HepG2 (cell line): ENCODE measurements around the gene ABCD1.

Source experiments
- CTCF ChIP-seq: sonication (generic); formaldehyde crosslinking; IDR thresholded peaks from 2 replicates; pipeline ENCODE4 v1.5.0; 2020; ENCODE audit warnings: mild to moderate bottlenecking, missing genetic modification reagents, moderate library complexity
- ESRRA ChIP-seq: sonication (generic); formaldehyde crosslinking; IDR thresholded peaks from 2 replicates; pipeline ENCODE4 v1.5.1; 2020; ENCODE audit warnings: mild to moderate bottlenecking, low read depth, missing genetic modification reagents
- GTF2F1 ChIP-seq: fragments of 150-350 bp; IDR thresholded peaks from 2 replicates; pipeline ENCODE4 v1.6.1; 2014; ENCODE audit warnings: low read length
- MXI1 ChIP-seq: IDR thresholded peaks from 3 replicates; pipeline ENCODE4 v1.6.1; 2012; ENCODE audit warnings: low read depth, low read length, inconsistent platforms, borderline replicate concordance
- NCOA5 ChIP-seq: sonication (generic); formaldehyde crosslinking; IDR thresholded peaks from 2 replicates; pipeline ENCODE4 v1.4.0; 2020; ENCODE audit warnings: missing genetic modification reagents
- POLR2AphosphoS5 ChIP-seq: IDR thresholded peaks from 2 replicates; pipeline ENCODE4 v1.6.1; 2012; ENCODE audit warnings: low read depth, low read length
- RAD21 ChIP-seq: fragments of 450-650 bp; formaldehyde crosslinking; IDR thresholded peaks from 2 replicates; pipeline ENCODE4 v1.5.0; 2020; ENCODE audit warnings: mild to moderate bottlenecking
- ZBTB1 ChIP-seq: sonication (generic); formaldehyde crosslinking; IDR thresholded peaks from 2 replicates; pipeline ENCODE4 v1.4.0; 2020; ENCODE audit warnings: missing genetic modification reagents, borderline replicate concordance
- ZBTB40 ChIP-seq, 2 experiments: fragments of 450-650 bp in 1 of 2; sonication (generic) in 1 of 2; formaldehyde crosslinking in 1 of 2; IDR thresholded peaks; 2 replicates each; pipeline versions ENCODE4 v1.6.1 to v1.8.0; 2016 to 2022; ENCODE audit warnings: antibody characterized with exemption in 1 of 2, mild to moderate bottlenecking in 1 of 2, missing genetic modification reagents in 1 of 2
- ZNF34 ChIP-seq: sonication (generic); formaldehyde crosslinking; IDR thresholded peaks from 2 replicates; pipeline ENCODE4 v1.4.0; 2020; ENCODE audit warnings: mild to moderate bottlenecking, missing genetic modification reagents, borderline replicate concordance

GRCh38 chrX:153762626-153763173, 38.0 kb downstream of the ABCD1 start:
- no peak for TF ChIP-seq MXI1
- TF ChIP-seq CTCF (CRISPR knock-in tag): no peak
- TF ChIP-seq ESRRA: no peak
- no peak for TF ChIP-seq ZBTB1
- TF ChIP-seq NCOA5: no peak
- TF ChIP-seq RAD21: no peak
- TF ChIP-seq ZNF34 (CRISPR knock-in tag): no peak
- TF ChIP-seq GTF2F1: no peak
- TF ChIP-seq POLR2AphosphoS5: no peak
- no peak for TF ChIP-seq ZBTB40 (IDR thresholded peaks at IDR 0.05)
- TF ChIP-seq ZBTB40 (CRISPR knock-in tag; IDR thresholded peaks at IDR 0.05): no peak
